ENCODE data around the gene RPS10.

DNA sequence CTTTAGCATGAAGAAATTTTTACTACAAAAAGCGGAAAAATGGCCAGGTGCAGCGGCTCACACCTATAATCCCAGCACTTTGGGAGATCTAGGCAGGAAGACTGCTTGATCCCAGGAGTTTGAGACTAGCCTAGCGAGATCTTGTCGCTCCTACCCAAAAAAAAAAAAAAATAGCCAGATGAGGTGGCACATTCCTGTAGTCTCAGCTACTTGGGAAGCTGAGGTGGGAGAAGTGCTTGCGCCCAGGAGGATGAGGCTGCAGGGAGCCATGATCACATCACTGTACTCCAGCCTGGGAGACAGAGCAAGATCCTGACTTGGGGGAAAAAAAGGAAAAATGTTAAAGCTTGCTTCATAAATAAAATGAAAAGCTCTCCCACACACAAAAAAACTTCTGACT, 47.9 kb downstream of the RPS10 start:
- TF ChIP-seq ZC3H10 (CRISPR knock-in tag; IDR thresholded peaks at IDR 0.05) (no peak), ARNTL (CRISPR knock-in tag; IDR thresholded peaks at IDR 0.05; ENCODE audit: borderline replicate concordance, low read depth) (no peak), TOX (CRISPR knock-in tag; IDR thresholded peaks at IDR 0.05; ENCODE audit: borderline replicate concordance) (no peak)

All from SK-N-SH treated with all-trans-retinoic acid at 6 μM for 48 hours (cell line).